Measurements from ENCODE around the gene TSPAN31. TPM values are rescaled to one million over a fixed set of nuclear protein-coding genes. Genes with fewer than 3 reads are reported as not detected.

The TSPAN31 gene
- total RNA-seq, 1 experiment from 2014 or later, result 20.3 TPM

- POLR2A ChIA-PET (ENCODE audit: unreplicated experiment), result no interaction called here
- H3K4me3 ChIP-seq (ENCODE audit: low read length), result no peak overlapping the region
- H2AFZ ChIP-seq (ENCODE audit: low read length), result no peak overlapping the region
- no peaks in the 10 kb centered on the region for H3K79me2 ChIP-seq (ENCODE audit: low read length)
- H3K27me3 ChIP-seq (ENCODE audit: low read length), result no peaks in the 10 kb centered on the region
- H3K4me1 ChIP-seq (ENCODE audit: insufficient read depth, low read length), result peaks cover 4% of the 10 kb centered on the region; the same call in 1 of the 2 replicates
- no peak overlapping the region for H3K9ac ChIP-seq (ENCODE audit: low read length)
- H3K9me2 ChIP-seq (replicated peaks; ENCODE audit: low read length), result no peaks in the 10 kb centered on the region
- intact Hi-C loops (cut with micrococcal nuclease), result no loop called here
- no peaks in the 10 kb centered on the region for H3K9me3 ChIP-seq (ENCODE audit: low read length)
- BruUV-seq (replicated peaks), result no TSS peak
- H4K20me1 ChIP-seq (ENCODE audit: low read length), result no peaks in the 10 kb centered on the region
- H3K4me2 ChIP-seq (ENCODE audit: low read length), result no peak overlapping the region
- CTCF ChIA-PET, result no interaction called here
- DNase-seq (no peak), ATAC-seq (no peak)
- no peaks in the 10 kb centered on the region for H3F3A ChIP-seq (ENCODE audit: low read length, unreplicated experiment)
- H3K27ac ChIP-seq (ENCODE audit: low read length), result no peak overlapping the region
- TF ChIP-seq CTCF (conservative IDR thresholded peaks at IDR 0.05; ENCODE audit: low read depth, low read length), result no peak
- no peak for TF ChIP-seq EZH2phosphoT487 (IDR thresholded peaks at IDR 0.05; ENCODE audit: borderline replicate concordance, low read length)
- no peak for TF ChIP-seq EZH2 (IDR thresholded peaks at IDR 0.05; ENCODE audit: low read length, unreplicated experiment)
- H3K36me3 ChIP-seq (ENCODE audit: low read depth, low read length), result no peaks in the 10 kb centered on the region
Measured at GRCh38 chr12:57729321-57729844, 15.5 kb upstream of the TSPAN31 start.

GRCh38 chr12:57730336-57731067, 14.3 kb upstream of the TSPAN31 start:
- H2AFZ ChIP-seq (ENCODE audit: low read length), result no peak overlapping the region
- DNase-seq (no peak), ATAC-seq (no peak)
- H3K79me2 ChIP-seq (ENCODE audit: low read length), result no peaks in the 10 kb centered on the region
- H3K4me3 ChIP-seq (ENCODE audit: low read length), result no peak overlapping the region
- H4K20me1 ChIP-seq (ENCODE audit: low read length), result no peaks in the 10 kb centered on the region
- CTCF ChIA-PET, result no interaction called here
- no peak for TF ChIP-seq EZH2 (IDR thresholded peaks at IDR 0.05; ENCODE audit: low read length, unreplicated experiment)
- POLR2A ChIA-PET (ENCODE audit: unreplicated experiment), result no interaction called here
- H3K27me3 ChIP-seq (ENCODE audit: low read length), result peaks cover 8% of the 10 kb centered on the region; the same call in 1 of the 2 replicates
- intact Hi-C loops (cut with micrococcal nuclease), result no loop called here
- H3K9ac ChIP-seq (ENCODE audit: low read length), result no peak overlapping the region
- H3K27ac ChIP-seq (ENCODE audit: low read length), result no peak overlapping the region
- no peaks in the 10 kb centered on the region for H3K36me3 ChIP-seq (ENCODE audit: low read depth, low read length)
- no peaks in the 10 kb centered on the region for H3K9me2 ChIP-seq (replicated peaks; ENCODE audit: low read length)
- H3K4me1 ChIP-seq (ENCODE audit: insufficient read depth, low read length), result peaks cover 4% of the 10 kb centered on the region; the same call in 1 of the 2 replicates
- no peaks in the 10 kb centered on the region for H3F3A ChIP-seq (ENCODE audit: low read length, unreplicated experiment)
- H3K9me3 ChIP-seq (ENCODE audit: low read length), result no peaks in the 10 kb centered on the region
- H3K4me2 ChIP-seq (ENCODE audit: low read length), result no peak overlapping the region
- BruUV-seq (replicated peaks), result no TSS peak

- no peaks in the 10 kb centered on the region for H4K20me1 ChIP-seq (ENCODE audit: low read length)
- ATAC-seq, result no peak
- no peaks in the 10 kb centered on the region for H3K9me3 ChIP-seq (ENCODE audit: low read length)
- H3K9me2 ChIP-seq (replicated peaks; ENCODE audit: low read length), result no peaks in the 10 kb centered on the region
- no peaks in the 10 kb centered on the region for H3F3A ChIP-seq (ENCODE audit: low read length, unreplicated experiment)
- ChIA-PET CTCF (no interaction called here), POLR2A (ENCODE audit: unreplicated experiment) (no interaction called here)
- no peak for DNase-seq
- intact Hi-C loops (cut with micrococcal nuclease), result no loop called here
- H3K4me2 ChIP-seq (ENCODE audit: low read length), result no peak overlapping the region
- H3K9ac ChIP-seq (ENCODE audit: low read length), result no peak overlapping the region
- H2AFZ ChIP-seq (ENCODE audit: low read length), result no peak overlapping the region
- H3K36me3 ChIP-seq (ENCODE audit: low read depth, low read length), result no peaks in the 10 kb centered on the region
- H3K4me3 ChIP-seq (ENCODE audit: low read length), result no peak overlapping the region
- no peak for TF ChIP-seq EZH2phosphoT487 (IDR thresholded peaks at IDR 0.05; ENCODE audit: borderline replicate concordance, low read length)
- TF ChIP-seq CTCF (conservative IDR thresholded peaks at IDR 0.05; ENCODE audit: low read depth, low read length), result no peak
- TF ChIP-seq EZH2 (IDR thresholded peaks at IDR 0.05; ENCODE audit: low read length, unreplicated experiment), result no peak
- no peak overlapping the region for H3K27ac ChIP-seq (ENCODE audit: low read length)
- 0 out of 2 replicates have a peak, but pooled peaks cover 6% of the 10 kb centered on the region for H3K4me1 ChIP-seq (ENCODE audit: insufficient read depth, low read length)
- no TSS peak for BruUV-seq (replicated peaks)
- no peaks in the 10 kb centered on the region for H3K79me2 ChIP-seq (ENCODE audit: low read length)
- peaks cover 18% of the 10 kb centered on the region for H3K27me3 ChIP-seq (ENCODE audit: low read length)
Measured at GRCh38 chr12:57731411-57732080, 13.3 kb upstream of the TSPAN31 start.

Data from PC-3 (cell line).